Measurements from ENCODE around the gene NCKAP1. TPM values are rescaled to one million over a fixed set of nuclear protein-coding genes. Genes with fewer than 3 reads are reported as not detected.
A peak's percentile ranks its signal among the peaks of the same experiment; 100 is the strongest.

The NCKAP1 gene
- total RNA-seq (1 to 10 TPM; 6.2 to 8.7 TPM), polyA plus RNA-seq (0.51 TPM)

DNA sequence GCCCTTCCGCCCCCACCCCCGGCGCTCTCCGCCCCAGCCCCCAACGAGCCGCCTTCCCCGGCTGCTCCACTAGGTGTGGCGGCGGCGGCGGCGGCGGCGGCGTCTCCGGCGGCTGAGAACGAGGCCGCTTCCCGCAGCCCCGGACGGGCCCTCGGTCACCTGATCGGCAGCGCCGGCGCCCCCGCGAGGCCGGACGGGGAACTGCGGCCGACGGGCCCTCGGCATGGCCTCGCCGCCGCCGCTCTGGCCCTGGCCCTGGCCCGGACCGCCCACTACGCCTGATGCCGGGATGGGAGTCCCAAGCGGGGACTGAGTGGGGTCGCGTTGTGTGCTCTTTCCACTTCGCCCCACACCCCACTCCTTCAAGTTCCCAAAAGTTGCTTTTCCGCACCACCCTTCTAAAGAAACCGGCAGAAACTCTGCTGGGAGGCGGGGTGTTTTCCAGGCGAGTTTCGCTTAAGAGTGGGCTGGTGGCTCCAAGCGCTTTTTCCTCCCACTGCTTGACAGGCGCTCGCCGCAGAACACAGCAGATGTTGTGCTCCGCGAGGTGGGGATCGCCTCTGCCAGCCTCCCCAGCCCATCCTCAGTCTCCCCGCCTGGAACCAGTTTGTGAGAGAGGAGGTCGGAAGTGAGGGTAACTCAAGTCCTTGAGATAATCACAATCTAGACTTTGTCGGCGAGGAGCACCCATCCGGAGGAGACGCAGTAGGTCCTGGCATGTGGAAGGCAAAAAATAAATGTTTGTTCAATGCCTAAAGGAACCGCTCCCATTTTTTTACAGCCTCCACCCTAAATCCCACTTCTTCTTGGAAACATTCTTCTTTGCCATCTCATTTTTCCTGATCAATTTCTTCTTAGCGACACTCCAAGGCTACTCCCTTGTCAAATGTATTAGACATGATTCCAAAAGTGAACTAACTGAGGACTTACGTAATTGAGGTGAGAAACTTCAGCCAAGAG lies at the start of gene NCKAP1:
Gene NCKAP1, minus strand, starts transcription at position 117 of the 960 bp plus-strand sequence. CDS start 358 bp downstream, outside the sequence.
- Histone ChIP-seq H3K27me3 (ENCODE audit: insufficient read depth, low read length, poor library complexity, severe bottlenecking) (peaks cover 21% of the 10 kb centered on the region), H3K27ac (ENCODE audit: low read depth, low read length) (peak within 1 kb of the TSS; percentile 60), H3K36me3 (ENCODE audit: insufficient read depth, low read length) (no peaks in the 10 kb centered on the region), H3K4me1 (ENCODE audit: insufficient read depth, low read length) (peaks cover 30% of the 10 kb centered on the region), H3K9me3 (ENCODE audit: low read length) (no peaks in the 10 kb centered on the region), H3K4me3 (ENCODE audit: low read length) (peak within 1 kb of the TSS; percentile 76)
- ChIA-PET CTCF (interaction anchor here (1.0 kb wide), 1 partner anchor 38 kb away, joined by 3 read pairs; no protein-coding TSS in a partner anchor), POLR2A (no interaction called here)
- H3K4me1 Mint-ChIP-seq, result peaks cover 32 to 39% (median 35%) of the 10 kb centered on the region in 3 donors
- peak; percentile 69 to 86 (median 81) for DNase-seq
- H3K27ac Mint-ChIP-seq, result peak within 1 kb of the TSS in 7 of 8 donors; percentile 51 to 93 (median 74)
- H3K27me3 Mint-ChIP-seq, result peaks cover 12 to 57% of the 10 kb centered on the region in 2 donors
- no peaks in the 10 kb centered on the region for H3K9me3 Mint-ChIP-seq
- H3K36me3 Mint-ChIP-seq, result no peaks in the 10 kb centered on the region
- peak within 1 kb of the TSS; percentile 79 to 92 (median 85) for H3K4me3 Mint-ChIP-seq

DNA sequence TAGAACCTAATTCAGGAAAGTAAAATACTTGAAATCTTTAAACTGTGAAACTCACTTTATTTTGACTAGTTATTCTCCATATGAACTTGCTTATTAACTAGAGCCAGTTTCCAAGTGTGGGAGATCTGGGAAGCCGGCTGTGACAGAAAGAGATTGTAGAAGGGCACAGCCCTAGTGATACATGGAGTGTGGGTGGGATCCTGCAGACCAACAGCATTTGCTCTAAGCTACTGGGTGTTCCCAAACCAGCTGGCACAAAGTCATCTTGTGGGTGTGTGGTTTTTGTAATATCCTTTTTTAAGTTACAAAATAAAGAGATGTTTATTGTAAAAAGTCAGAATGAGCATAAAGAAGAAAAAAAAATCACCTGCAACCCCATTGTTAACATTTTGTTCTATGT lies 43.7 kb upstream of the NCKAP1 start:
- H3K27me3 Mint-ChIP-seq, result peaks cover 0 to 3% of the 10 kb centered on the region in 2 donors
- no peaks in the 10 kb centered on the region for H3K4me1 ChIP-seq (ENCODE audit: insufficient read depth, low read length)
- H3K36me3 Mint-ChIP-seq, result peaks cover 0 to 10% (median 0%) of the 10 kb centered on the region in 3 donors
- no peaks in the 10 kb centered on the region for H3K36me3 ChIP-seq (ENCODE audit: insufficient read depth, low read length)
- no peaks in the 10 kb centered on the region for H3K27me3 ChIP-seq (ENCODE audit: insufficient read depth, low read length, poor library complexity, severe bottlenecking)
- ChIA-PET POLR2A (no interaction called here), CTCF (no interaction called here)
- H3K9me3 ChIP-seq (ENCODE audit: low read length), result no peaks in the 10 kb centered on the region
- no peak overlapping the region for H3K27ac Mint-ChIP-seq
- no peak for DNase-seq
- H3K9me3 Mint-ChIP-seq, result no peaks in the 10 kb centered on the region
- H3K4me3 Mint-ChIP-seq, result no peak overlapping the region
- H3K4me1 Mint-ChIP-seq, result peaks cover 9 to 15% (median 12%) of the 10 kb centered on the region in 3 donors
- H3K4me3 ChIP-seq (ENCODE audit: low read length), result no peak overlapping the region
- H3K27ac ChIP-seq (ENCODE audit: low read depth, low read length), result no peak overlapping the region

DNA sequence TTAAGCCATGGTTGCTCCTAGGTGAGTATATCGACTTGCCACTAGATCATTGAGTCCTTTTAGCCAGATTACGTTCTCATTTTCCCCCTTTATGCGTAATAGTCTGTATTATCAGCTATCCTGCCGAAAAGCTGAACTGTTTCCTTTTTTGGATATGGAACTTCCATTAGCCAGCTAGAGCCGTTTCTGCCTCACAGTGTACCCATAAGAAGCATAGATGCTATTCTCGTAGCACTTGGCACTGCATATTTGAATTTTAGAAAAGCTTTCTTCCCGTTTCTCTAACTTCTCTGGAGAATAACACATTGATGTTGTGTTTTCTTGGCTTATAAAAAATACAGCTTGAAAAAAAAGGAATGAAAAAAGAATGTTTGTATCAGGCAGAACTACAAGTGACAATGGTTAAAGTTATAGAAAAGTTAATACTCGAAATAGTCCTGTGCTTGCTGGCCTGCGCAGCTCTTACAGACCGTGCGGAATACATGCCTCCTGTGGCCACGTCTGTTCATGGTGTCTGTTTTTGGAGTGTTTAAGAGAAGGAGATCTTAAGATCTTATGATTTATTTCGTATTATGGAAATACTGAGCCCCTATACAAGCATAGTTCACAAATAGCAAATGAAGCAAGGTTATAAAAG lies 41.0 kb upstream of the NCKAP1 start:
- peak overlapping the region; percentile 90 for H3K4me3 ChIP-seq (ENCODE audit: low read length)
- ChIA-PET CTCF (interaction anchor here (1.1 to 1.3 kb wide), 2 partner anchors 8 to 42 kb away, joined by 4 to 6 read pairs; no protein-coding TSS in a partner anchor), POLR2A (no interaction called here)
- no peak for DNase-seq
- no peaks in the 10 kb centered on the region for H3K27me3 ChIP-seq (ENCODE audit: insufficient read depth, low read length, poor library complexity, severe bottlenecking)
- H3K36me3 ChIP-seq (ENCODE audit: insufficient read depth, low read length), result no peaks in the 10 kb centered on the region
- no peaks in the 10 kb centered on the region for H3K4me1 ChIP-seq (ENCODE audit: insufficient read depth, low read length)
- no peaks in the 10 kb centered on the region for H3K9me3 Mint-ChIP-seq
- H3K4me3 Mint-ChIP-seq, result peak overlapping the region; percentile 91 to 97 (median 94)
- H3K27ac Mint-ChIP-seq, result peak overlapping the region in 6 of 8 donors; percentile 65 to 97 (median 87)
- peaks cover 0 to 3% of the 10 kb centered on the region in 2 donors for H3K27me3 Mint-ChIP-seq
- no peaks in the 10 kb centered on the region for H3K9me3 ChIP-seq (ENCODE audit: low read length)
- H3K4me1 Mint-ChIP-seq, result peaks cover 9 to 15% (median 12%) of the 10 kb centered on the region in 3 donors
- H3K36me3 Mint-ChIP-seq, result peaks cover 0 to 10% (median 0%) of the 10 kb centered on the region in 3 donors
- peak overlapping the region; percentile 63 for H3K27ac ChIP-seq (ENCODE audit: low read depth, low read length)

GRCh38 chr2:183078464-183079138 lies 40.3 kb upstream of the NCKAP1 start, which contains the start of gene DUSP19:
DUSP19 (plus strand) TSS chr2:183078747; CDS start chr2:183078934, 187 bp downstream.
- H3K4me1 Mint-ChIP-seq, result peaks cover 9 to 15% (median 12%) of the 10 kb centered on the region in 3 donors
- H3K27me3 Mint-ChIP-seq, result peaks cover 0 to 3% of the 10 kb centered on the region in 2 donors
- H3K36me3 Mint-ChIP-seq, result peaks cover 0 to 10% (median 0%) of the 10 kb centered on the region in 3 donors
- Histone ChIP-seq H3K4me3 (ENCODE audit: low read length) (peak within 1 kb of the TSS; percentile 90), H3K4me1 (ENCODE audit: insufficient read depth, low read length) (no peaks in the 10 kb centered on the region), H3K27ac (ENCODE audit: low read depth, low read length) (peak within 1 kb of the TSS; percentile 63), H3K9me3 (ENCODE audit: low read length) (no peaks in the 10 kb centered on the region), H3K27me3 (ENCODE audit: insufficient read depth, low read length, poor library complexity, severe bottlenecking) (no peaks in the 10 kb centered on the region), H3K36me3 (ENCODE audit: insufficient read depth, low read length) (no peaks in the 10 kb centered on the region)
- CTCF ChIA-PET, result interaction anchor here (0.6 to 1.3 kb wide), 3 partner anchors 8 to 86 kb away, joined by 3 to 6 read pairs (median 4); no protein-coding TSS in a partner anchor
- peak within 1 kb of the TSS; percentile 7 to 97 (median 82) for H3K27ac Mint-ChIP-seq
- DNase-seq, result peak; percentile 58 to 85 (median 76)
- peak within 1 kb of the TSS; percentile 91 to 97 (median 94) for H3K4me3 Mint-ChIP-seq
- POLR2A ChIA-PET, result no interaction called here
- no peaks in the 10 kb centered on the region for H3K9me3 Mint-ChIP-seq

DNA sequence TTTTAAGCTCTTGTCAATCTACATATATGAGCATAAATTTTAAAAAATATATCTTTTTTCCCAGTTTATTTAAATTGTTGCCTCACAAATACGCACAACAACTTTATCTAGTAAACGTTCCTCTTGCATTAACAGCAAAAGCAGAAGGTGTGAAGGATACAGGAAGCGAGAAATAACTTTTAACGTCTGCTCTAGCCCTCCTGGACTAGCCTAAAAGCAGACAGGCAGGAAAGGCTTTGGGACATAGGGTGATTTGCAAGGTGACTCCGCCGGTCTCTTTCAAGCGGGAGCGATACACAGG lies 39.9 kb upstream of the NCKAP1 start:
- Histone ChIP-seq H3K36me3 (ENCODE audit: insufficient read depth, low read length) (no peaks in the 10 kb centered on the region), H3K4me3 (ENCODE audit: low read length) (peak overlapping the region; percentile 90), H3K9me3 (ENCODE audit: low read length) (no peaks in the 10 kb centered on the region), H3K4me1 (ENCODE audit: insufficient read depth, low read length) (no peaks in the 10 kb centered on the region), H3K27me3 (ENCODE audit: insufficient read depth, low read length, poor library complexity, severe bottlenecking) (no peaks in the 10 kb centered on the region), H3K27ac (ENCODE audit: low read depth, low read length) (peak overlapping the region; percentile 63)
- Mint-ChIP-seq H3K4me1 (peaks cover 9 to 15% (median 12%) of the 10 kb centered on the region in 3 donors), H3K36me3 (peaks cover 0 to 10% (median 0%) of the 10 kb centered on the region in 3 donors), H3K27me3 (peaks cover 0 to 3% of the 10 kb centered on the region in 2 donors), H3K27ac (peak overlapping the region in 7 of 8 donors; percentile 15 to 97 (median 85)), H3K4me3 (peak overlapping the region; percentile 91 to 97 (median 94)), H3K9me3 (no peaks in the 10 kb centered on the region)
- no peak for DNase-seq
- ChIA-PET CTCF (interaction anchor here (0.6 kb wide), 1 partner anchor 86 kb away, joined by 3 read pairs; no protein-coding TSS in a partner anchor), POLR2A (no interaction called here)

DNA sequence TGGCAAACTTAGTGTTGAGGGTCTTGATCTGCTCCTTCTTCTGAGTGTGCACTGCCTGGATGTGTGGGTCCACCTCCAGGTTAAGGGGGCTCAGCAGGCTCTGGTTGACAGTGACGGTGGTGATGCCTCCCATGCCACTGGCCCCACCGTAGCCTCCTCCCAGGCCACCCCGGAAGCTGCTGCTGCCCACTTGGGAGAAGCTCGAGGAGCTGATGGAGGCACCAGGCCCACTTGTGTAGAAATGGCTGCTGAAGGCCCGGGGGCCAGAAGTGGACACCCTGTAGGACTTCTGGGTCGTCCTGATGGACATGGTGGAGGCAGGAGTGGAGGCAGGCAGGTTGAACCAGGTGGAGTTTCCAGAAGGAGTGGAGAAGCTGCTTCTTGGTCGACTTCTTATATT lies 33.9 kb upstream of the NCKAP1 start:
- no peak for DNase-seq
- Mint-ChIP-seq H3K27ac (no peak overlapping the region), H3K36me3 (no peaks in the 10 kb centered on the region), H3K4me1 (no peaks in the 10 kb centered on the region), H3K4me3 (no peak overlapping the region), H3K9me3 (no peaks in the 10 kb centered on the region), H3K27me3 (peaks cover 13 to 25% of the 10 kb centered on the region in 2 donors)
- ChIA-PET CTCF (no interaction called here), POLR2A (no interaction called here)
- Histone ChIP-seq H3K27me3 (ENCODE audit: insufficient read depth, low read length, poor library complexity, severe bottlenecking) (no peaks in the 10 kb centered on the region), H3K4me3 (ENCODE audit: low read length) (no peak overlapping the region), H3K4me1 (ENCODE audit: insufficient read depth, low read length) (no peaks in the 10 kb centered on the region), H3K27ac (ENCODE audit: low read depth, low read length) (no peak overlapping the region), H3K36me3 (ENCODE audit: insufficient read depth, low read length) (no peaks in the 10 kb centered on the region), H3K9me3 (ENCODE audit: low read length) (no peaks in the 10 kb centered on the region)

- no peak overlapping the region for H3K4me3 ChIP-seq (ENCODE audit: low read length)
- no peaks in the 10 kb centered on the region for H3K4me1 Mint-ChIP-seq
- CTCF ChIA-PET, result interaction anchor here (1.3 kb wide), 1 partner anchor 8 kb away, joined by 4 read pairs; no protein-coding TSS in a partner anchor
- H3K9me3 Mint-ChIP-seq, result no peaks in the 10 kb centered on the region
- POLR2A ChIA-PET, result no interaction called here
- no peaks in the 10 kb centered on the region for H3K27me3 ChIP-seq (ENCODE audit: insufficient read depth, low read length, poor library complexity, severe bottlenecking)
- H3K27ac Mint-ChIP-seq, result no peak overlapping the region
- no peak for DNase-seq
- no peaks in the 10 kb centered on the region for H3K4me1 ChIP-seq (ENCODE audit: insufficient read depth, low read length)
- H3K27me3 Mint-ChIP-seq, result peaks cover 18 to 31% of the 10 kb centered on the region in 2 donors
- H3K9me3 ChIP-seq (ENCODE audit: low read length), result no peaks in the 10 kb centered on the region
- H3K36me3 ChIP-seq (ENCODE audit: insufficient read depth, low read length), result no peaks in the 10 kb centered on the region
- H3K27ac ChIP-seq (ENCODE audit: low read depth, low read length), result no peak overlapping the region
- no peak overlapping the region for H3K4me3 Mint-ChIP-seq
- H3K36me3 Mint-ChIP-seq, result no peaks in the 10 kb centered on the region
Measured at GRCh38 chr2:183070942-183071844, 32.9 kb upstream of the NCKAP1 start.
